OCI-LY3 (cell line): ENCODE results near the gene APBB2.

Experiments
- CTCF ChIP-seq: fragments of 200-600, 300-600 bp; sonication (generic); IDR thresholded peaks from 2 replicates; pipeline ENCODE4 v1.5.1; 2014; ENCODE audit warnings: antibody characterized with exemption, low read length, low read depth
- EZH2phosphoT487 ChIP-seq: fragments of 200-600 bp; shearing (Covaris generic); IDR thresholded peaks from 2 replicates; pipeline ENCODE4 v1.6.1; 2018; ENCODE audit warnings: antibody characterized with exemption, mixed run types, low read depth

GRCh38 chr4:41178372-41179370, 35.7 kb downstream of the APBB2 start:
- TF ChIP-seq EZH2phosphoT487 (no peak), CTCF (no peak)
